ENCODE measurements around the gene ZNF717.
A peak's percentile ranks its signal among the peaks of the same experiment; 100 is the strongest.
"Not testable (repeated sequence)": the region's sequence is repeated elsewhere in the genome, so short reads cannot be mapped to it uniquely, and the experiment has no call there.

ZNF717 gene

GRCh38 chr3:75785081-75785755 lies at the start of gene ZNF717:
Gene ZNF717, minus strand, starts transcription at chr3:75785549. Its CDS starts 2,187 bp downstream, at chr3:75783362.
- DNase-seq = peak; percentile 85

GRCh38 chr3:75831076-75831475 lies 45.7 kb upstream of the ZNF717 start:
- not testable (repeated sequence) for DNase-seq

GRCh38 chr3:75818019-75818418 lies 32.7 kb upstream of the ZNF717 start:
- not testable (repeated sequence) for DNase-seq

GRCh38 chr3:75816287-75817180 lies 31.2 kb upstream of the ZNF717 start:
- DNase-seq = peak; percentile 59

DNA sequence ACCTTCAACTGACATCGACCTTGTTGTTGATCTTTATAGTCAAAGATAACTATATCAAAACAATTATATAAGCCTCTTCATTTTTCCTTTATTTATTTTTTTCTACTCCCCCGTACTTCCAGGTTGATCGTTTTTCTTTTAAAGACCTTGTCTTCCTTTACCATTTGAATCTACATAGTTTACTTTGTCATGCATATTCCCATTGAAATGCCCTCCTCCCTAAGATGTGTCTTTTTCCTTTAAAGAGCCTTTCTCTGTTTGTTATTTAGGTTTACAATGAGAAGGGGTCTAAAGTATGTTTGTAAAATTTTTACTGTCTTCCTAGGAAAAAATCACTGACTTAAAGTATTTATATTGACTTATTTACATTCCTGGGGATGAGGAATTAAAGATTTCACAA lies 29.4 kb upstream of the ZNF717 start:
- DNase-seq = no peak

- no peak for DNase-seq
These were observed 2.8 kb downstream of the ZNF717 start for GRCh38 chr3:75782506-75782905.

- no peak for DNase-seq
These were observed 4.1 kb downstream of the ZNF717 start for GRCh38 chr3:75781079-75781745.

GRCh38 chr3:75777742-75778141 lies 7.6 kb downstream of the ZNF717 start:
- DNase-seq = not testable (repeated sequence)

GRCh38 chr3:75771631-75772030 lies 13.7 kb downstream of the ZNF717 start:
- DNase-seq = not testable (repeated sequence)

- DNase-seq = no peak
These were observed 16.9 kb downstream of the ZNF717 start for GRCh38 chr3:75768303-75769017.

- DNase-seq = no peak
These were observed 47.4 kb downstream of the ZNF717 start for GRCh38 chr3:75737831-75738493.

GRCh38 chr3:75727985-75728384 lies 57.4 kb downstream of the ZNF717 start:
- DNase-seq = no peak

GRCh38 chr3:75692061-75692460 lies 93.3 kb downstream of the ZNF717 start:
- DNase-seq = peak; percentile 19

DNA sequence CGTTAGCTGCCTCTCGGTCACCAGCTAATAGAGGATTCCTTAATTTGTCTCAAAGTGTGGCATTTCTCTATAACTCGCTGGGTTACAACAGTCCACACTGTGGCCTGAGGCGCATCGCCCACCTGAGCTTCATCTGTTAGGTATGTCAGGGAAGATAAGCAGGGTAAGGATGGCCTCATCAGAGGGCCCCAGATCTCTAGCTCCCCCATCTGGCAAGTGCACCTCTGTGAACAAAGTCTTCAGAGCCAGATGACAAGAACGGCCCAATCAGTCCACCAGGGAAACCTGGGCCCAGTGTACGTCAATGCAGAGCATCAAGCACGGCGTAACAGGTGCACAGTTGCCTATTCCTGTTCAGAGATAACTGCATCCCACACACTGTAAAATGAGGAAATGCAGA lies 98.0 kb downstream of the ZNF717 start:
- DNase-seq = no peak

All from fibroblast of skin of right quadriceps (primary cell).